Measurements from ENCODE around the gene PDCD11. TPM values are rescaled to one million over a fixed set of nuclear protein-coding genes. Genes with fewer than 3 reads are reported as not detected.
A peak's percentile ranks its signal among the peaks of the same experiment; 100 is the strongest.

Gene PDCD11
- total RNA-seq, 1 donor from 2014 or later: 4.8 TPM

GRCh38 chr10:103491729-103492364, 95.4 kb downstream of the PDCD11 start:
- intact Hi-C loops (cut with DNase I): no loop called here
- DNase-seq (ENCODE audit: low spot score in 2 of 2): no peak
- TF ChIP-seq CTCF (IDR thresholded peaks at IDR 0.05): no peak
- H3K4me1 ChIP-seq: no peaks in the 10 kb centered on the region
- no peak overlapping the region for H3K4me3 ChIP-seq
- H3K36me3 ChIP-seq: no peaks in the 10 kb centered on the region
- no peaks in the 10 kb centered on the region for H3K9me3 ChIP-seq
- H3K27ac ChIP-seq: no peak overlapping the region
- peaks cover 16% of the 10 kb centered on the region for H3K27me3 ChIP-seq

- TF ChIP-seq CTCF (IDR thresholded peaks at IDR 0.05): no peak
- H3K4me3 ChIP-seq: peak overlapping the region in 1 of 2 donors; percentile 64
- DNase-seq (ENCODE audit: low spot score in 2 of 2): no peak
- no peak overlapping the region for H3K27ac ChIP-seq
- no peaks in the 10 kb centered on the region for H3K9me3 ChIP-seq
- H3K4me1 ChIP-seq: no peaks in the 10 kb centered on the region
- H3K27me3 ChIP-seq: peaks cover 16% of the 10 kb centered on the region
- H3K36me3 ChIP-seq: no peaks in the 10 kb centered on the region
- intact Hi-C loops (cut with DNase I): no loop called here
Observed at GRCh38 chr10:103492655-103493261, 96.3 kb downstream of the PDCD11 start.

GRCh38 chr10:103493362-103493915, 97.0 kb downstream of the PDCD11 start, which contains the start of gene NEURL1:
TSS of gene NEURL1 (plus strand) at chr10:103493705. CDS start at chr10:103494388, 683 bp downstream.
- H3K27me3 ChIP-seq: peaks cover 16% of the 10 kb centered on the region
- no peaks in the 10 kb centered on the region for H3K4me1 ChIP-seq
- H3K9me3 ChIP-seq: no peaks in the 10 kb centered on the region
- no peak for DNase-seq (ENCODE audit: low spot score in 2 of 2)
- H3K27ac ChIP-seq: no peak within 1 kb of the TSS
- intact Hi-C loops (cut with DNase I): no loop called here
- no peaks in the 10 kb centered on the region for H3K36me3 ChIP-seq
- peak within 1 kb of the TSS; percentile 64 to 72 for H3K4me3 ChIP-seq
- no peak for TF ChIP-seq CTCF (IDR thresholded peaks at IDR 0.05)

- Histone ChIP-seq H3K4me3 (peak overlapping the region; percentile 64 to 72), H3K27me3 (peaks cover 16% of the 10 kb centered on the region), H3K27ac (no peak overlapping the region), H3K36me3 (no peaks in the 10 kb centered on the region), H3K4me1 (no peaks in the 10 kb centered on the region), H3K9me3 (no peaks in the 10 kb centered on the region)
- intact Hi-C loops (cut with DNase I): no loop called here
- no peak for DNase-seq (ENCODE audit: low spot score in 2 of 2)
- no peak for TF ChIP-seq CTCF (IDR thresholded peaks at IDR 0.05)
Observed at GRCh38 chr10:103493916-103494877, 97.8 kb downstream of the PDCD11 start.

GRCh38 chr10:103495321-103495720, 98.9 kb downstream of the PDCD11 start:
- intact Hi-C loops (cut with DNase I): no loop called here

More at GRCh38 chr10:103495321-103495720, 98.9 kb downstream of the PDCD11 start:
- DNase-seq (ENCODE audit: low spot score in 2 of 2): no peak
- no peak overlapping the region for H3K27ac ChIP-seq
- no peaks in the 10 kb centered on the region for H3K9me3 ChIP-seq
- peaks cover 16% of the 10 kb centered on the region for H3K27me3 ChIP-seq
- no peak for TF ChIP-seq CTCF (IDR thresholded peaks at IDR 0.05)
- H3K36me3 ChIP-seq: no peaks in the 10 kb centered on the region
- H3K4me1 ChIP-seq: no peaks in the 10 kb centered on the region
- H3K4me3 ChIP-seq: no peak overlapping the region
